ENCODE data around the gene TTC23.

The TTC23 gene

DNA sequence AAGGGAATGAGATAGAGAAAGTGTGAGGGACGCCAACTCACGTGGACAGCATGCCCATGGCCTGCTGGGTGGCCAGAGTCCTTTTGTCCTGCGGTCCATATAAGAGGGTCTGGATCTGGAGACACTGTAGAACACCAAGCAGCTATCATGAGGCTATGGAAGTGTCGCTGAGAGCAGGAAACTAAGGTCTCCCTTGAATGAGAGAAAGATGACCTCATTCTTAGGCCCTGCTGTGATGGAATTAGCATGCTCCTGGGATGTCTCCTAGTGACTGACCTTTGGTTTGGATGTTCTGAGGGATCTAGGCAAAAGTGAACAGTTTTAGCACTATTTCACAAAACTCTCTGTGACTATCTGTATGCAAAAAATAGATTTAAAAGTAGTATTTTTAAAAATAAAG is 110.1 kb downstream of the TTC23 start:
- no peak for DNase-seq (ENCODE audit: low read depth in 2 of 2, low spot score in 1 of 2)

DNA sequence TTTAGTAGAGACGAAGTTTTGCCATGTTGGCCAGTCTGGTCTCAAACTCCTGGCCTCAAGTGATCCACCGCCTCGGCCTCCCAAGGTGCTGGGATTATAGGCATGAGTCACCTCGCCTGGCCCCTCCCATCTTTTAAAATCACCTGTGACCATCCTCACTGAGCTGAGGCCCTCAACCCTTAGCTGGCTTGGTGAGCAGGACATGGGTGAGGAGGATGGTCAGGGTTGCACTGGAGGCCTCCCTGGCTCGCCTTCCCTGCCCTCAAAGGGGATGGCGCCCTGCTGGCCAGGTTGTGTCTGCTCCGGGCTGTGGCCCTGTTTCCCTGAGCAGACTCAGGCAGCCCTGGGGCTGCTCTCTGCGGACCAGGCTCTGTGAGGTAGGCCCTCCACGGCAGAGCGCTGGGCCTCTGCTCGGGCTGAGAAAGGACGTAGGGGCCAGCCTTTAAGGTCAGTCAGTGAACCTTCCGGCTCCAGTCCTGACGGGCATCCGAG is 110.8 kb downstream of the TTC23 start:
- no peak for DNase-seq (ENCODE audit: low read depth in 2 of 2, low spot score in 1 of 2)

DNA sequence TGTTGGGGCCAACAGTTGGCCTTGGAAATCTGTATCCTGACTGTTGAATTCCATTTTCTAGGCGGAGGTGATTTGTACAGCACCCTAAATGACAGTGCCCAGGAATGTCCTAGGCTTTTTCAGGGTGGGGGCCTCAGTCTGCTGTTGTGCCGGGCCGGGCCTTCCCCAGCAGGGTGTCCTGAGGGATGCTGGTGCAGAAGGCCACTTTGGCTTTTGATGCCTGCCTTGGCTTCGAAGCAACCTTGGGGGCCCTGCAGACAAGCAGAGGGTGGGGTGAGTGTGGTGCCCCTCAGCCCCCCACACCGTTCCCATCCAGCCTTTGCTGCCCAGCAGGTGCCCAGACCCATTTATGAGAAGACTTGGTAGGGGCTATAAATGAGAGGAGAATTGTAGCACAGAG is 111.5 kb downstream of the TTC23 start:
- no peak for DNase-seq (ENCODE audit: low read depth in 2 of 2, low spot score in 1 of 2)

DNA sequence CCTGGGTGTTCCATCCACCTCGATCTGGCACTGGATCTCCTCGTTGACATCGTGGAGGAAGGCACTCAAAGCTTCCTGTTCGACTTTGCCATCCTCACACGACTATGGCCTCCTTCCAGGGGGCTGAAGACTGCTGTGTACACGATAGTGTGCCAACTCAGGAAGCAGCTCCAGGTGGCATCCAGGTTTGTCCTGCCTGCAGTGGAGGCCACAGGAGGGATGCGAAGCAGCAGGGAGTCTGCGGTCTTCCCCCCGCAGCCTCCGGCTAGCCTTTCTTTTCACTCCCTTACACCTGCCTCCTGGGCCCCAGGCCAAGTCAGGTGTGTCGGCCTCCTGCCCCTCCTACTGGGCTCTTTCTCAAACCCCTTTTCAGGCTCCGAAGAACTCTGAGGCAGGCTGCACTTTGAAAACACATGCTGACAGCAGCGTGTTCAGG is 112.3 kb downstream of the TTC23 start:
- DNase-seq (ENCODE audit: low read depth in 2 of 2, low spot score in 1 of 2), result no peak

DNA sequence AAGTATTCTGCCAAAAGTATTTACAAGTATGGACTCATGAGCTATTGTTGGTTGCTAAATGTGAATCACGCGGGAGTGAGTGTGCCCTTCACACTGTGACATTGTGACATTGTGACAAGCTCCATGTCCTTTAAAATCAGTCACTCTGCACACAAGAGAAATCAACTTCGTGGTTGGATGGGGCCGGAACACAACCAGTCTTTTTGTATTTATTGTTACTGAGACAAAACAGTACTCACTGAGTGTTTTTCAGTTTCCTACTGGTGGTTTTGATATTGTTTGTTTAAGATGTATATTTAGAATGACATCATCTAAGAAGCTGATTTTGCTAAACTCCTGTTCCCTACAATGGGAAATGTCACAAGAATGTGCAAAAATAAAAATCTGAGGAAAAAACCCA is 114.2 kb downstream of the TTC23 start:
- no peak for DNase-seq (ENCODE audit: low read depth in 2 of 2, low spot score in 1 of 2)

DNA sequence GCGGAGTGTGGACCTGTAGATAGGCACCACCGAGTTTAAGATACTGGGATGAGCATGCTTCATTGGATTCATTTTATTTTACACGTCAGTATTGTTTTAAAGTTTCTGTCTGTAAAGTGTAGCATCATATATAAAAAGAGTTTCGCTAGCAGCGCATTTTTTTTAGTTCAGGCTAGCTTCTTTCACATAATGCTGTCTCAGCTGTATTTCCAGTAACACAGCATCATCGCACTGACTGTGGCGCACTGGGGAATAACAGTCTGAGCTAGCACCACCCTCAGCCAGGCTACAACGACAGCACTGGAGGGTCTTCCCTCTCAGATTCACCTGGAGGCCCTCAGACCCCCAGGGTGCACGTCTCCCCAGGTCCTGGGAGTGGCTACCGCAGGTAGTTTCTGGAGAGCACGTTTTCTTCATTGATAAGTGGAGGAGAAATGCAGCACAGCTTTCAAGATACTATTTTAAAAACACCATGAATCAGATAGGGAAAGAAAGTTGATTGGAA is 115.0 kb downstream of the TTC23 start:
- DNase-seq (ENCODE audit: low read depth in 2 of 2, low spot score in 1 of 2), result no peak

DNA sequence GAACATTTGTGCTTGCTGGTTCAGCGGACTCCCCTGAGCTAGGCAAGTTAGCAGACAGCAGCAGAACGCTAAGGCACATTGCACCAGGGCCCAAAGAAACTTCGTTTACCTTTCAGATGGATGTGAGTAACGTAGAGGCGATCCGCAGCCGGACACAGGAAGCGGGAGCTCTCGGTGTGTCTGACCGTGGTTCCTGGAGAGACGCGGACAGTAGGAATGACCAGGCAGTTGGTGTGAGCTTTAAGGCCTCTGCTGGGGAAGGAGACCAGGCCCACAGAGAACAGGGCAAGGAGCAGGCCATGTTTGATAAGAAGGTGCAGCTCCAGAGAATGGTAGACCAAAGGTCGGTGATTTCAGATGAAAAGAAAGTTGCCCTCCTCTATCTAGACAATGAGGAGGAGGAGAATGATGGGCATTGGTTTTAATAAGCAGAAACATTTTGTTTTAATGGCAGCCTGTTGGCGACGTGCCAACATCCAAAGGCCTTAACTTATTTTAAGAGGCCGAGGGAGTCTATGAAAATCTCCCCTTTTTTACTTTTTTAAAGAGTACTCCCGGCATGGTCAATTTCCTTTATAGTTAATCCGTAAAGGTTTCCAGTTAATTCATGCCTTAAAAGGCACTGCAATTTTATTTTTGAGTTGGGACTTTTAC is 116.6 kb downstream of the TTC23 start:
- DNase-seq (ENCODE audit: low read depth in 2 of 2, low spot score in 1 of 2), result no peak

DNA sequence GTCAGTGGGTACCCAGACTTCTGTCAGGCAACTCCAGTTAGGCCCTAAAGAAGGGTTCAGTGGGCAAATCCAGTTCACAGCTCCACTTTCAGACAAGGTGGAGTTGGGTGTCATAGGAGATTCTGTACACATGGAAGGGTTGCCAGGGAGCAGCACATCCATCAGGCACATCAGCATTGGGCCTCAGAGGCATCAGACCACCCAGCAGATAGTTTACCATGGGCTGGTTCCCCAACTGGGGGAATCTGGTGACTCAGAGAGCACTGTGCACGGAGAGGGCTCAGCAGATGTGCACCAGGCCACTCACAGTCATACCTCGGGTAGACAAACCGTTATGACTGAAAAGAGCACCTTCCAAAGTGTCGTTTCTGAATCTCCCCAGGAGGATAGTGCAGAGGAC is 117.3 kb downstream of the TTC23 start:
- no peak for DNase-seq (ENCODE audit: low read depth in 2 of 2, low spot score in 1 of 2)

DNA sequence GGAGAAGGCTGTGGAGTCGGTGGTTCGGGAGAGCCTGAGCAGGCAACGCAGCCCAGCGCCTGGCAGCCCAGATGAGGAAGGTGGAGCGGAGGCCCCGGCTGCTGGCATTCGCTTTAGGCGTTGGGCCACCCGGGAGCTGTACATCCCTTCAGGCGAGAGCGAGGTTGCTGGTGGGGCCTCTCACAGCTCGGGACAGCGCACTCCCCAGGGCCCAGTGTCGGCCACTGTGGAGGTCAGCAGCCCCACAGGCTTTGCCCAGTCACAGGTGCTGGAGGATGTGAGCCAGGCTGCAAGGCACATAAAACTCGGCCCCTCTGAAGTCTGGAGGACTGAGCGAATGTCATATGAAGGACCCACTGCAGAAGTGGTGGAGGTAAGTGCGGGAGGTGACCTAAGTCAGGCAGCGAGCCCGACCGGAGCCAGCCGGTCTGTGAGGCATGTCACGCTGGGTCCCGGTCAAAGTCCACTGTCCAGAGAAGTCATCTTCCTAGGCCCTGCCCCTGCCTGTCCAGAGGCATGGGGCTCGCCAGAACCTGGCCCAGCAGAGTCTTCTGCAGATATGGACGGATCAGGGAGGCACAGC is 117.8 kb downstream of the TTC23 start:
- DNase-seq (ENCODE audit: low read depth in 2 of 2, low spot score in 1 of 2), result no peak

DNA sequence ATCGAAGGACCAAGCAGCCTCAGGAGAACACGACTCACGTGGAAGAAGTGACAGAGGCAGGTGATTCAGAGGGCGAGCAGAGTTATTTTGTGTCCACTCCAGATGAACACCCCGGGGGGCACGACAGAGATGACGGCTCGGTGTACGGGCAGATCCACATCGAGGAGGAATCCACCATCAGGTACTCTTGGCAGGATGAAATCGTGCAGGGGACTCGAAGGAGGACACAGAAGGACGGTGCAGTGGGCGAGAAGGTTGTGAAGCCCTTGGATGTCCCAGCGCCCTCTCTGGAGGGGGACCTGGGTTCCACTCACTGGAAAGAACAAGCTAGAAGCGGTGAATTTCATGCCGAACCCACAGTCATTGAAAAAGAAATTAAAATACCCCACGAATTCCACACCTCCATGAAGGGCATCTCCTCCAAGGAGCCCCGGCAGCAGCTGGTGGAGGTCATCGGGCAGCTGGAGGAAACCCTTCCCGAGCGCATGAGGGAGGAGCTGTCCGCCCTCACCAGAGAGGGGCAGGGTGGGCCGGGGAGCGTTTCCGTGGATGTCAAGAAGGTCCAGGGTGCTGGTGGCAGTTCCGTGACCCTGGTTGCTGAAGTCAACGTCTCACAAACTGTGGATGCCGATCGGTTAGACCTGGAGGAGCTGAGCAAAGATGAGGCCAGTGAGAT is 118.5 kb downstream of the TTC23 start:
- no peak for DNase-seq (ENCODE audit: low read depth in 2 of 2, low spot score in 1 of 2)

DNA sequence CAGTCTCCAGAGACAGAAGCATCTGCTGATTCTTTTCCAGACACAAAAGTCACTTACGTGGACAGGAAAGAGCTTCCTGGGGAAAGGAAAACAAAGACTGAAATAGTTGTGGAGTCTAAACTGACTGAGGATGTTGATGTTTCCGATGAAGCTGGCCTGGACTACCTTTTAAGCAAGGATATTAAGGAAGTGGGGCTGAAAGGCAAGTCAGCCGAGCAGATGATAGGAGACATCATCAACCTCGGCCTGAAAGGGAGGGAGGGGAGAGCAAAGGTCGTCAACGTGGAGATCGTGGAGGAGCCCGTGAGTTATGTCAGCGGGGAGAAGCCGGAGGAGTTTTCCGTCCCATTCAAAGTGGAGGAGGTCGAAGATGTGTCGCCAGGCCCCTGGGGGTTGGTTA is 119.1 kb downstream of the TTC23 start:
- DNase-seq (ENCODE audit: low read depth in 2 of 2, low spot score in 1 of 2), result no peak

DNA sequence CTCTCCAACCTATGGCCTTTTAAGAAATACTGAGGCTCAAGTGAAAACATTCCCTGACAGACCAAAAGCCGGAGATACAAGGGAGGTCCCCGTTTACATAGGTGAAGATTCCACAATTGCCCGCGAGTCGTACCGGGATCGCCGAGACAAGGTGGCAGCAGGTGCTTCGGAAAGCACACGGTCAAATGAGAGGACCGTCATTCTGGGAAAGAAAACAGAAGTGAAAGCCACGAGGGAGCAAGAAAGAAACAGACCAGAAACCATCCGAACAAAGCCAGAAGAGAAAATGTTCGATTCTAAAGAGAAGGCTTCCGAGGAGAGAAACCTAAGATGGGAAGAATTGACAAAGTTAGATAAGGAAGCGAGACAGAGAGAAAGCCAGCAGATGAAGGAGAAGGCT is 119.7 kb downstream of the TTC23 start:
- no peak for DNase-seq (ENCODE audit: low read depth in 2 of 2, low spot score in 1 of 2)

DNA sequence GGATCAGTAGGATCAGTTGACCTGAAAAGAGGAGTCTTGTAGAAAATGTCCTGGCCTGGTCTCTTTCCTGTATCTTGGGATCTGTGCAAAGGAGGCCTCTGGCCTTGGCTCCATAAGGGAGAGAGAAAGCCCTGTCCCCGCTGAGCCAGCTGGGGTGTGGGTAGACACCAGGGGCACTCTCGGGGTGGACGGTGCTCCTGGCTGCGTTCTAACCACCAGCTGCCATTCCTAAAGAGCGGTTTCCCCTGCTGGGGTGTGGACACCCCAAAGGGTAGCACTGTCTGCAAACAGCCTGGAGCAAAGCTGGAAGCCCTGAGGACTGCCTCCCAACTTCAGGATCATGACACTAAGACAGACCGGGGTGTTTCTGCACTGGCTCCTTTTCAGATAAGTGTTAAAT is 121.0 kb downstream of the TTC23 start:
- no peak for DNase-seq (ENCODE audit: low read depth in 2 of 2, low spot score in 1 of 2)

DNA sequence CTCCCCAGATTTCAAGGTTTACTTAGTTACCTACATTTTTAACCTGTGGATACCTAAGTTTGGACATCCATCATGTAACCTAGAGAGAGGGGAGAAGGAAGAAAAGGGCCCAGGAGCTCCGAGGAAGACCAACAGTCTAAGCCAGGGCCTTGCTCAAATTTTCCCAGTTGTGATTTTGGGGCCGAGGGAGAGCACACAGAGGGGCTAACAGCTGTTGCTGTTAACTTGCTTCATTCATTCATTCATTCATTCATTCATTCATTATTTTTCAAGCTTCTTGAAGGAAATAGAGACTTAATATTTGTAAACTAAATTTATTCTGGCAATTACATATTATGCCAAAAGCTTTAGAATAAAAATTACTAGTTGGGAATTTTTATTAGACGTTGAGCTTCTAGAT is 121.6 kb downstream of the TTC23 start:
- DNase-seq (ENCODE audit: low read depth in 2 of 2, low spot score in 1 of 2), result no peak

DNA sequence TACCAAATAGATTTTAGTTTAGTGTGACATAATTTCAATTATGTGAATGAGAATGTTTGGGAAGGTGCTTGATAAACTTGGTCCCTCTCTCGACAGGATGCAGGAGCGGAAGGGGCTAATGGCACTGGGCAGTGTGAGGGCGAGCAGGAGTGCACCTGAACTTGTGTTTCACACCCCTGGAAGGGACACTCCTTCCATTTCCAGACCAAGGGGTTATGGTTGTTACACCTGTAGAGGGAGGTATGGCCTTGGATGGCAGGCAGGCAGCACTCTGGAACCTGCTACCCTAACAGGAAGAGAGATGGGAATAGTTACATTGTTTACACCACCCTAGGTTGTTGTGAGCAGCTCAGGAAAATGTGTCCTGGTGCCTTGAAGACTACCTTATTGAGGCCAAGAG is 122.5 kb downstream of the TTC23 start:
- no peak for DNase-seq (ENCODE audit: low read depth in 2 of 2, low spot score in 1 of 2)

DNA sequence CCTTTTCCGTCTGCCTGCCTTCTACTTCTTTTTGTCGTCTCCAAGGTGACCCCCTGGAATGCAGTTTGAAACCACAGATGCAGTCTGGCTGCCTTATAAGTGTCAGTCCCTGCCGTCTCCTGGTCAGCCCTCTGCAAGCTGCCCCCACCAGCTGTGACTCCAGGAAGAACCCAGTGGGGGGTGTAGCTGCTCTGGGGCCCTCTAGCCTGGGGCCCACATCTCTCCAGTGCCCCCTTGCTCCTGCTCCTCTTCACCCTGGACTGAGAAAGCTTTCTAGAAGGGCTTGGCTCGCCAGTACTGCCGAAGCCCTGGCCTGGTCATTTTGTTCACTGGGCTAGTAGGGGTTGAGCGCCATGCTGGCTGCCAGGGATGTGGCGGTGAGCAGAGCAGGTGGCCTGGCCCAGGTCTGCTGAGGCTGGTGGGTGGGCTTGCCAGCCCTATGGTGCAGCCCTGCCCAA is 123.2 kb downstream of the TTC23 start:
- no peak for DNase-seq (ENCODE audit: low read depth in 2 of 2, low spot score in 1 of 2)

DNA sequence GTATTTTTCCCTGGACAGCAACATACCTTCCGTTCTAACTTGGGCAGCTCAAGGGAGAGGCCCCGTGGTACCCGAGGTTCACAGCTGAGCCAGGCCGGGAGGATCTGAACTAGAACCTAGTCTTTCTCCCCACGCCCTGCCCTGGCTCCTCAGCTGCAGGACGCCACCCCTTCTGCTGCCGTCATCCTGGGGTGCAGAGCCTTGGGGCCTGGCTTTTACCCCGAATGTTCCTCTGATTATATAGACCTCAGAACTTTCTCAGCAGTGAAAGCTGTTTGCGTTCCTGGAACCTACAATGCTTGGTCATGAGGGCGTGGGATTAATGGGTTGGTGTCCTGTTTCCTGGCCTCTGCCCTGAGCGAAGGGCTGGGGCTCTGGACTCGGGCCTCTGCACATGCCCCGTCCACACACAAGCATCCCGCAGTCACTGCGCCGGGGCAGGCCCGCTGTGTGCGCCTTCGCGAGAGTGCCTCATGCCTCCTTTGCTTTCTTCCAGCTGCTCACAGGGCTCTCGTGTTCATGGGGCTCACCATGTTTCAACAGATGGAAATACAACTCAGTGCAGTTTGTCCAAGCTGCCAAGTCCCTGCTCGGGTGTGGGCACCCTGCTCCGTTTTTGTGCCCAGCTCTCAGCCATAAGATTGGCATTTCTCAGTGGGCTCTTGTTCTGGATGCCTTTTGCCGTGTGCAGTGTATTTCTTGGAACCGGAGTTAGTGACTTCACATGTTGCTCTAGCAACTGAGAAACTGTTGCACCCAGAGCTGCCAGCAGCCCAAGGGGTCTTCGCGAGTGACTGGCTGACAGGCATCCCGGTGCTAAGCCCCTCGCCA is 124.1 kb downstream of the TTC23 start:
- DNase-seq (ENCODE audit: low read depth in 2 of 2, low spot score in 1 of 2), result no peak

DNA sequence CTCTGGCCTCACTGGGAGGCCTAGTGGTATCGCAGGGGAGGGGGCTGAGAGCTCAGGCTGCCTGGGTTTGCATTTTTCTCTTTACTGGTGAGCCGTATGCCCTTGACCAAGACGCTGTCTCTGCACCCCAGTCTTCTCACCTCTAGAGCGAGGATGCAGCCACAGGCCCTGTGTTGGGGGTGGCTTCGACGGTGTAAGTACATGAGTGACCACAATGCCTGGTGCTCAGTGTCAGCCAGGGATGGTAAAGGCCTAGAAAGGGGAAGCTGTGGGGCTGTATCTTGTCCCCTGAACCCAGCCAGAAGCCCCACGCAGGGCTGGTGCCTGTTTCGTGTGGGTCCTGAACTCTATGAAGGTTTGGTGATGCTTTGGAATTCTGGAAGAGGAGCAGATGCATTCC is 124.7 kb downstream of the TTC23 start:
- no peak for DNase-seq (ENCODE audit: low read depth in 2 of 2, low spot score in 1 of 2)

DNA sequence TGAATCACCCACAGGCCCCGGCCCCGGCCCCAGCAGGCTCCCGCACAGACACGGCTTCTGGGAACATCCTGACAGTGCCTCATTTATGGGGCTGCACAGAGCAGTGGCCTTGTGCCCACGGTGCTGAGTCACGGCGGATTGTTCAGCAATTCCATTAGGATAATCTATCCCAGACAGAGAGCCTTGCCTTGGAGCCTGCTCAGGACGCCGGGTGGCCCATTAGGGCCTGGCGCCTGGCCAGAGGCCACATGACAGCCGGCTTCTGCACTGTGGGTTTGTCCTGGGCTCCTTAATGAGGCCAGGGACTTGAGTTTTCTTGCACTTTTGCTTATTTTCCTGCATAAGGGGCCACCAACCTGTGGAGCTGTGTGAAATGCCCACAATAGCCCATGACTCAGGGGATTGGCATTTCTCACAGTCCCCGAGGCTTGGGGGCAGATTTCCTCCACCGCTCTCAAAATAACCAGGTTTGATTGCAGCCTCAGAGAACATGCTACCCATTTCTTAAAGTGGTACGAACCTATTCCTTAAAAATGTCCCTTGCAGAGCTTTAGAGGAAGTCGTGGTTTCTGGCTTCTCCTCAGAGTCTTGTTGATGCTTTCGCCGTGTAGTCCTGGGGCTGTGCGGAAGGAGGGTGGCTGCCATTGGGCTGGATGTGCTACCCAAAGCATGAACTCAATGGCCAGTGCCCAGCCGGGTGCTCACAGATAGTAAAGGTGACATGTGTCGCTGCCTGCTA is 125.5 kb downstream of the TTC23 start:
- DNase-seq (ENCODE audit: low read depth in 2 of 2, low spot score in 1 of 2), result no peak

DNA sequence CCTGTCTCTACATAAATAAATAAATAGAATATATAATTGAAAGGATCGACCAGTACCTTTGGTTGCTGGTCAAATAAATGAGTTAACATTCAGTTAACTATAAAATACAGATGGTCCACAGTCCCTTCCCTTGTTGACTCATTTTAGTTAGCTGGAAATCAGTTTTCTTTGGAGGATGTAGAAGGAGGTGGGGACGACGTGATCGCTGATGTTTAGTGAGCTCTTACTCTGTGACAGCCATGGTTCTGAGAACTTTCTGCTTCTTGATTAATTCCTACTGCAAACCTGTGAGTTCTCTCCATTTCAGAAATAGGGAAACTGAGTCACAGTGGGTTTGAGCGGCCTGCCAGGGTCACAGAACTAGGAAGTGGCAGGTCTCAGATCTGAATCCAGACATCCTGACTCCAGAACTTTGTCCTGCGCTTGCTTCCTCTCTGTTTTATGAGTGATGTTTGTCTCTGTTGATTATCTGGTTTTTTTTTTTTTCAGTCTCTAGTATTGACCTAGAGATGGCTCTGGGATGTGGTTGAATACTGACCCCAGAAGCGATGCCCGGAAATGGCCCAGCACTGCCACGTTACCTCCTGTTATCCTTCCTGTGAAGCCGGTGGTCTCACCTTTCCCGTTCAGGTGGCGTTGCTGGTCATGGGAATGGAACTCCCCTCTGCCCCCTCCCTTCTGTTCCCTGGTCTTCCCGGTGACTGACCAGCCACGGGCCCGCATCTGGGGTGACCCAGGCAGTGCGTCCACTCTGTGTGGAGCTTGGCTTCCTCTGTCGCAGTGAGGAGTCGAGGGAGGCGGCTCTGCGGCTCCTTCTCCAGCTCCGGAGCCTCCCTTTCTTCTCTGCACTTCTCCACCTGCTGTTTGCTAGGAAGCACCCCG is 126.3 kb downstream of the TTC23 start:
- no peak for DNase-seq (ENCODE audit: low read depth in 2 of 2, low spot score in 1 of 2)
